ENCODE measurements around the gene PRKAG2. TPM values are rescaled to one million over a fixed set of nuclear protein-coding genes. Genes with fewer than 3 reads are reported as not detected.
"Not testable (repeated sequence)": the region's sequence is repeated elsewhere in the genome, so short reads cannot be mapped to it uniquely, and the experiment has no call there.

Gene PRKAG2
- total RNA-seq, 4 donors from 2014 or later, result 7.5 to 14.3 (median 12.2) TPM

DNA sequence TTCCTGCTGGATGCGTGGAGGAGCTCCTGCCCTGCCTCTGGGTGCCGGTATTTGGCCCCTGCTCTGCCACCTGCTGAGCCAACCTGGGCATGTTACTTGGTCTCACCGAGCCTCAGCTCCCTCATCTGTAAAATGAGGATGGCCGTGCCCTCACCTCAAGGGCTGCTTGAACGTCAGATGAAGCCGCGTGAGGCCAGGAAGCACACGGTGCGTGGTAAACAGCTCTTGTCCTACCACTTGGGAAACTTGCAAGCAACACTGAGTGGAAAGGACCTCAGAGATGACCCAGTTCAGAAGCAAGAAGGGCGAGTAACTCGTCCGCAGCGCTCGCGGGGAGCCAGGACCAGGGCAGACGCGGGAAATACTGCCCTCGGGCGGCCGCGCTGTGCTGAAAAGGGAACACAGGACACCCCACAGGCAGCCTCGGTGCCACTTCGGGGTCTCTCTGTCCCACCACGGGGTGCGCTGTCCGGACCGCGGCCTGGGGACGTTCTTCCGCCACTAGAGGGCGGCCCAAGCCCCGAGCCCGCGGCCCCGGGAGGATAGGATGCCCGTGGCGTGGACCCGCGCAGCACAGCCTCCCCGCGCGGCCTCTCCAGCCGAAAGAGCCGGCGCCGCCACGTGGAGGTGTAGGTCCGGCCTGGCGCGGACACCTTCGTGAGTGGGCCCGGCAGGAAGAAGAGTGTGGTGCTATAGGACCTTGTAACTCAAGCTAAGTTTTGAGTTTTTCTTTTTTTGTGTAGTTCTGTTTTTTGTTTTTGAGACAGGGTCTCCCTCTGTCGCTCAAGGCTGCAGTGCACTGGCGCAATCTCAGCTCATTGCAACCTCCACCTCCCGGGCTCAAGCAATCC lies 94.1 kb downstream of the PRKAG2 start:
- intact Hi-C loops (cut with DNase I; ENCODE audit: low total_unique reads), result loop anchor here (5.0 kb wide), 1 partner anchor 149 kb away; no protein-coding TSS in a partner anchor
- WGBS, 2 donors, result 11 to 28% methylated on average over 31 to 55 of the region's 55 CpGs
- peak in 1 of 3 donors; percentile 59 for TF ChIP-seq CTCF (IDR thresholded peaks at IDR 0.05)
- no peak for TF ChIP-seq POLR2A (IDR thresholded peaks at IDR 0.05)
- no peak overlapping the region for H3K4me3 ChIP-seq (ENCODE audit: low read depth, poor library complexity, severe bottlenecking)
- peak; percentile 55 to 95 for DNase-seq (ENCODE audit: low spot score in 2 of 2)

- not testable (repeated sequence) for H3K4me3 ChIP-seq (ENCODE audit: low read depth, poor library complexity, severe bottlenecking); DNase-seq (ENCODE audit: low spot score in 2 of 2)
- WGBS, 2 donors, result 78 to 82% methylated on average over 4 of the region's 4 CpGs
- intact Hi-C loops (cut with DNase I; ENCODE audit: low total_unique reads), result loop anchor here (5.0 kb wide), 1 partner anchor 150 kb away; no protein-coding TSS in a partner anchor
Observed at GRCh38 chr7:151782256-151782597, 94.7 kb downstream of the PRKAG2 start.

- H3K4me3 ChIP-seq (ENCODE audit: low read depth, poor library complexity, severe bottlenecking), result no peak overlapping the region
- TF ChIP-seq CTCF (IDR thresholded peaks at IDR 0.05) (no peak), POLR2A (IDR thresholded peaks at IDR 0.05) (no peak)
- 89 to 95% methylated on average over 22 of the region's 22 CpGs for WGBS, 2 donors
- intact Hi-C loops (cut with DNase I; ENCODE audit: low total_unique reads), result loop anchor here (5.0 kb wide), 1 partner anchor 151 kb away; no protein-coding TSS in a partner anchor
- DNase-seq (ENCODE audit: low spot score in 2 of 2), result no peak
Observed at GRCh38 chr7:151781161-151781845, 95.6 kb downstream of the PRKAG2 start.

- no peak for TF ChIP-seq CTCF (IDR thresholded peaks at IDR 0.05)
- no peak for TF ChIP-seq POLR2A (IDR thresholded peaks at IDR 0.05)
- 83 to 94% methylated on average over 3 of the region's 3 CpGs for WGBS, 2 donors
Observed at GRCh38 chr7:151780631-151781030, 96.3 kb downstream of the PRKAG2 start.

DNA sequence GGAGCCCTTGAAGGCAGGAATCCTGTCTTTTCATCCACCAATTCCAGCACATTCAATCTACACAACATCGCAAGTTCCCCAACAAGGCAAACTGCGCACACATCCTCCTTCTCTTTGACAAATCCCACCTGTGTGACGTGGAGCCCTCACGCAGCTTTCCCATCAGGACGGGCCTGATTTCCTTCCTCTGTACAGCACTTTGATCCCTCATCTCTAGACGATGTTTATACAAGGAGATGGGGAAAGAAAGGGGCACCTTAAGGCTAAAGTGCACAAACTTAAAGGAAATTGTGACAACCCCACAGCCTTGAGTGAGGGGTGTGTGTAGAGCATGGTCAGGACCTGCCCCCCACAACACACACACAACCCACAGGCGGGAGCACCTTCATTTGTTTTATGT lies 97.2 kb downstream of the PRKAG2 start:
- no peak overlapping the region for H3K4me3 ChIP-seq (ENCODE audit: low read depth, poor library complexity, severe bottlenecking)
- DNase-seq (ENCODE audit: low spot score in 2 of 2), result no peak
- TF ChIP-seq CTCF (IDR thresholded peaks at IDR 0.05), result no peak
- TF ChIP-seq POLR2A (IDR thresholded peaks at IDR 0.05), result no peak
- intact Hi-C loops (cut with DNase I; ENCODE audit: low total_unique reads), result loop anchor here (5.0 kb wide), 1 partner anchor 153 kb away; no protein-coding TSS in a partner anchor
- WGBS, 2 donors, result 94 to 95% methylated on average over 7 of the region's 7 CpGs

More at GRCh38 chr7:151780631-151781030, 96.3 kb downstream of the PRKAG2 start:
- DNase-seq (ENCODE audit: low spot score in 2 of 2), result no peak
- intact Hi-C loops (cut with DNase I; ENCODE audit: low total_unique reads), result loop anchor here (5.0 kb wide), 1 partner anchor 152 kb away; no protein-coding TSS in a partner anchor
- no peak overlapping the region for H3K4me3 ChIP-seq (ENCODE audit: low read depth, poor library complexity, severe bottlenecking)

DNA sequence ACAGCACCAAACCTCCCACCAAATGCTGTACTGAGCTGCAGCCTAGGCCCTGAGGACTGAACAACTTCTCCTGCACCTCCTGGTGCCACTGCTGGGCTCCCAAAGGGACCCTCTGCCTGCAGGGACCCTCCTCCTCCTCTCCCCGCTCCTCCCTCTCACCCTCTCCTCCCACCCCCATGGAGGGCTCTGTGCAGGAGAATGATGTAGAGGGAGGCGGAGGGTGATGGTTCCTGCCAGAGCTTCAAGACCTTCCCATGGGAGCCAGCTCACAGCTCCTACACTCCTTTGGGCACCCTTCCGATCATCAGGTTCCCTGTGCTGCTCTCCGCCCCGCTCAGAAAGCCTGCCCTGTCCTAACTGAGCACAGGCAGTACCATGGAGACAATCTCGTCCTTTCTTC lies 97.7 kb downstream of the PRKAG2 start:
- no peak for DNase-seq (ENCODE audit: low spot score in 2 of 2)
- no peak for TF ChIP-seq POLR2A (IDR thresholded peaks at IDR 0.05)
- 93 to 95% methylated on average over 6 of the region's 6 CpGs for WGBS, 2 donors
- intact Hi-C loops (cut with DNase I; ENCODE audit: low total_unique reads), result no loop called here
- no peak overlapping the region for H3K4me3 ChIP-seq (ENCODE audit: low read depth, poor library complexity, severe bottlenecking)

Data from lower leg skin (tissue), 4 donors.